ENCODE data around the gene PRKCA.

- TF ChIP-seq CTCF (IDR thresholded peaks at IDR 0.05; ENCODE audit: low read depth, low read length) (no peak), POLR2A (IDR thresholded peaks at IDR 0.05; ENCODE audit: extremely low read depth, insufficient read length) (no peak)
Observed at GRCh38 chr17:66724581-66725341, 422.3 kb downstream of the PRKCA start.

Data from NB4 (cell line).